Measurements from ENCODE around the gene CHMP1B. TPM values are rescaled to one million over a fixed set of nuclear protein-coding genes. Genes with fewer than 3 reads are reported as not detected.

CHMP1B gene
- total RNA-seq, 1 experiment from 2014 or later: 56.5 TPM

GRCh38 chr18:11884396-11885030, 33.3 kb downstream of the CHMP1B start:
- BruUV-seq (replicated peaks): no TSS peak
- H3K27ac Mint-ChIP-seq (ENCODE audit: unreplicated experiment): peak overlapping the region; percentile 80
- no peak for DNase-seq
- no peaks in the 10 kb centered on the region for H3K9me3 Mint-ChIP-seq (ENCODE audit: unreplicated experiment)
- H3K9me3 ChIP-seq: no peaks in the 10 kb centered on the region
- H3K27me3 ChIP-seq (replicated peaks; ENCODE audit: control insufficient read depth, insufficient read depth, low read length): no peaks in the 10 kb centered on the region
- H3K4me1 ChIP-seq: peaks cover 70% of the 10 kb centered on the region
- no peak overlapping the region for H3K4me3 Mint-ChIP-seq (ENCODE audit: unreplicated experiment)
- H3K4me1 Mint-ChIP-seq (ENCODE audit: low read depth, unreplicated experiment): peaks cover 51% of the 10 kb centered on the region
- H3K36me3 Mint-ChIP-seq (ENCODE audit: insufficient read depth, unreplicated experiment): peaks cover 44% of the 10 kb centered on the region
- POLR2A ChIA-PET: no interaction called here
- H3K27me3 Mint-ChIP-seq (ENCODE audit: insufficient read depth, unreplicated experiment): no peaks in the 10 kb centered on the region
- no peaks in the 10 kb centered on the region; the same call in 1 of the 2 replicates for H3K36me3 ChIP-seq (ENCODE audit: control insufficient read depth, insufficient read depth, low read length)
- intact Hi-C loops (cut with micrococcal nuclease; ENCODE audit: unreplicated experiment): loop anchor here (5.0 kb wide), 1 partner anchor 32 kb away; the partner anchor contains the start of gene CHMP1B
- no peak for TF ChIP-seq CTCF (IDR thresholded peaks at IDR 0.05; ENCODE audit: insufficient read depth in 1 of 2, low read depth in 1 of 2, low read length in 1 of 2, severe bottlenecking in 1 of 2, unreplicated experiment in 1 of 2)
- CTCF ChIA-PET: interaction anchor here (1.3 kb wide), 1 partner anchor 96 kb away, joined by 5 read pairs; the partner anchor contains the start of gene IMPA2
- no peak overlapping the region for H3K4me3 ChIP-seq (ENCODE audit: low read depth, low read length)

- H3K4me3 Mint-ChIP-seq (ENCODE audit: unreplicated experiment): peak overlapping the region; percentile 12
- H3K27ac Mint-ChIP-seq (ENCODE audit: unreplicated experiment): peak overlapping the region; percentile 80
- no peaks in the 10 kb centered on the region for H3K9me3 Mint-ChIP-seq (ENCODE audit: unreplicated experiment)
- H3K4me1 ChIP-seq: peaks cover 70% of the 10 kb centered on the region
- peaks cover 51% of the 10 kb centered on the region for H3K4me1 Mint-ChIP-seq (ENCODE audit: low read depth, unreplicated experiment)
- POLR2A ChIA-PET: interaction anchor here (0.6 to 1.0 kb wide), 3 partner anchors 23 to 95 kb away, joined by 3 to 6 read pairs (median 3); partner anchors contain the start of gene MPPE1
- no peaks in the 10 kb centered on the region for H3K27me3 Mint-ChIP-seq (ENCODE audit: insufficient read depth, unreplicated experiment)
- H3K9me3 ChIP-seq: no peaks in the 10 kb centered on the region
- DNase-seq: peak; percentile 54 to 64
- CTCF ChIA-PET: interaction anchor here (1.0 to 1.3 kb wide), 2 partner anchors 96 to 108 kb away, joined by 3 to 5 read pairs; partner anchors contain the start of gene IMPA2
- no peaks in the 10 kb centered on the region for H3K27me3 ChIP-seq (replicated peaks; ENCODE audit: control insufficient read depth, insufficient read depth, low read length)
- no peak overlapping the region for H3K4me3 ChIP-seq (ENCODE audit: low read depth, low read length)
- peaks cover 51% of the 10 kb centered on the region for H3K36me3 Mint-ChIP-seq (ENCODE audit: insufficient read depth, unreplicated experiment)
- intact Hi-C loops (cut with micrococcal nuclease; ENCODE audit: unreplicated experiment): loop anchor here (5.0 kb wide), 1 partner anchor 33 kb away; the partner anchor contains the start of gene CHMP1B
- no peak for TF ChIP-seq CTCF (IDR thresholded peaks at IDR 0.05; ENCODE audit: insufficient read depth in 1 of 2, low read depth in 1 of 2, low read length in 1 of 2, severe bottlenecking in 1 of 2, unreplicated experiment in 1 of 2)
- no peaks in the 10 kb centered on the region; the same call in 1 of the 2 replicates for H3K36me3 ChIP-seq (ENCODE audit: control insufficient read depth, insufficient read depth, low read length)
- no TSS peak for BruUV-seq (replicated peaks)
Measured at GRCh38 chr18:11885278-11885947, 34.2 kb downstream of the CHMP1B start.

- H3K27ac Mint-ChIP-seq (ENCODE audit: unreplicated experiment): peak overlapping the region; percentile 78
- no peaks in the 10 kb centered on the region for H3K9me3 ChIP-seq
- CTCF ChIA-PET: interaction anchor here (1.2 to 1.3 kb wide), 2 partner anchors 39 to 109 kb away, joined by 4 to 6 read pairs; no protein-coding TSS in a partner anchor
- POLR2A ChIA-PET: interaction anchor here (1.6 kb wide), 1 partner anchor 94 kb away, joined by 5 read pairs; no protein-coding TSS in a partner anchor
- no peaks in the 10 kb centered on the region for H3K9me3 Mint-ChIP-seq (ENCODE audit: unreplicated experiment)
- no TSS peak for BruUV-seq (replicated peaks)
- DNase-seq: no peak
- no peak overlapping the region for H3K4me3 Mint-ChIP-seq (ENCODE audit: unreplicated experiment)
- no peaks in the 10 kb centered on the region for H3K27me3 Mint-ChIP-seq (ENCODE audit: insufficient read depth, unreplicated experiment)
- intact Hi-C loops (cut with micrococcal nuclease; ENCODE audit: unreplicated experiment): loop anchor here (1.0 to 5.0 kb wide), 5 partner anchors 22 to 94 kb away; partner anchors contain the start of genes CHMP1B, IMPA2 and MPPE1
- peaks cover 48% of the 10 kb centered on the region for H3K36me3 Mint-ChIP-seq (ENCODE audit: insufficient read depth, unreplicated experiment)
- no peak overlapping the region for H3K4me3 ChIP-seq (ENCODE audit: low read depth, low read length)
- no peaks in the 10 kb centered on the region for H3K27me3 ChIP-seq (replicated peaks; ENCODE audit: control insufficient read depth, insufficient read depth, low read length)
- H3K36me3 ChIP-seq (ENCODE audit: control insufficient read depth, insufficient read depth, low read length): no peaks in the 10 kb centered on the region
- peaks cover 61% of the 10 kb centered on the region for H3K4me1 ChIP-seq
- TF ChIP-seq CTCF (IDR thresholded peaks at IDR 0.05; ENCODE audit: insufficient read depth in 1 of 2, low read depth in 1 of 2, low read length in 1 of 2, severe bottlenecking in 1 of 2, unreplicated experiment in 1 of 2): no peak
- peaks cover 41% of the 10 kb centered on the region for H3K4me1 Mint-ChIP-seq (ENCODE audit: low read depth, unreplicated experiment)
Measured at GRCh38 chr18:11886577-11887110, 35.4 kb downstream of the CHMP1B start.
